ENCODE data around the gene PEAR1. TPM values are rescaled to one million over a fixed set of nuclear protein-coding genes. Genes with fewer than 3 reads are reported as not detected.
A peak's percentile ranks its signal among the peaks of the same experiment; 100 is the strongest.

The PEAR1 gene
- total RNA-seq, 1 donor from 2014 or later, result 50.7 TPM

DNA sequence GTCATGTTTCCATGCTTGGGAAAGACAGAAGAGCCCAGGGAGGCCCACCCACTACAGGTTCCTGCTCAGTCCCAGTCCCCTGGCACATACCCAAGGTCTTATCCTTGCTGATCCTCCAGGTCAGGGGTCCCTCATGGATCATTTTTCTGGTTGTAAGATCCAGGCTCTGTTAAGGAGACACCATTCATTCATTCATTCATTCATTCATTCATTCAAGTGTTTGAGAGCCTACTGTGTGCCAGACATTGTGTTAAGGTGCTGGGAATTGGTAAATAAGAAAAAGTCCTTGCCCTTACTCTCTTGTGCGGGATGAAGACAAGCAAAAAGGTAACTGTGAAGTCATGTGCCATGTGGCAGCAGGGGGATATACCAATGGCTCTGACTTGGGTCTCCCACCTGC is 50.8 kb downstream of the PEAR1 start:
- H3K27me3 Mint-ChIP-seq (ENCODE audit: unreplicated experiment), result peaks cover 16% of the 10 kb centered on the region
- H3K4me1 Mint-ChIP-seq (ENCODE audit: unreplicated experiment), result peaks cover 14% of the 10 kb centered on the region
- peak overlapping the region; percentile 73 for H3K4me3 Mint-ChIP-seq (ENCODE audit: unreplicated experiment)
- peaks cover 72% of the 10 kb centered on the region for H3K36me3 Mint-ChIP-seq (ENCODE audit: low read depth, unreplicated experiment)
- peak overlapping the region; percentile 52 for H3K27ac Mint-ChIP-seq (ENCODE audit: unreplicated experiment)
- H3K9me3 Mint-ChIP-seq (ENCODE audit: unreplicated experiment), result no peaks in the 10 kb centered on the region
- no peak for DNase-seq (ENCODE audit: low spot score)
- TF ChIP-seq, protein P1, sequence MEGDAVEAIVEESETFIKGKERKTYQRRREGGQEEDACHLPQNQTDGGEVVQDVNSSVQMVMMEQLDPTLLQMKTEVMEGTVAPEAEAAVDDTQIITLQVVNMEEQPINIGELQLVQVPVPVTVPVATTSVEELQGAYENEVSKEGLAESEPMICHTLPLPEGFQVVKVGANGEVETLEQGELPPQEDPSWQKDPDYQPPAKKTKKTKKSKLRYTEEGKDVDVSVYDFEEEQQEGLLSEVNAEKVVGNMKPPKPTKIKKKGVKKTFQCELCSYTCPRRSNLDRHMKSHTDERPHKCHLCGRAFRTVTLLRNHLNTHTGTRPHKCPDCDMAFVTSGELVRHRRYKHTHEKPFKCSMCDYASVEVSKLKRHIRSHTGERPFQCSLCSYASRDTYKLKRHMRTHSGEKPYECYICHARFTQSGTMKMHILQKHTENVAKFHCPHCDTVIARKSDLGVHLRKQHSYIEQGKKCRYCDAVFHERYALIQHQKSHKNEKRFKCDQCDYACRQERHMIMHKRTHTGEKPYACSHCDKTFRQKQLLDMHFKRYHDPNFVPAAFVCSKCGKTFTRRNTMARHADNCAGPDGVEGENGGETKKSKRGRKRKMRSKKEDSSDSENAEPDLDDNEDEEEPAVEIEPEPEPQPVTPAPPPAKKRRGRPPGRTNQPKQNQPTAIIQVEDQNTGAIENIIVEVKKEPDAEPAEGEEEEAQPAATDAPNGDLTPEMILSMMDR (IDR thresholded peaks at IDR 0.05; ENCODE audit: unreplicated experiment), result no peak

- Mint-ChIP-seq H3K4me1 (ENCODE audit: unreplicated experiment) (peaks cover 14% of the 10 kb centered on the region), H3K27me3 (ENCODE audit: unreplicated experiment) (peaks cover 17% of the 10 kb centered on the region), H3K9me3 (ENCODE audit: unreplicated experiment) (no peaks in the 10 kb centered on the region), H3K36me3 (ENCODE audit: low read depth, unreplicated experiment) (peaks cover 74% of the 10 kb centered on the region), H3K27ac (ENCODE audit: unreplicated experiment) (no peak overlapping the region), H3K4me3 (ENCODE audit: unreplicated experiment) (no peak overlapping the region)
- DNase-seq (ENCODE audit: low spot score), result no peak
- TF ChIP-seq, protein P1 (IDR thresholded peaks at IDR 0.05; ENCODE audit: unreplicated experiment), result no peak
These were observed 51.3 kb downstream of the PEAR1 start for GRCh38 chr1:156944848-156945247.

DNA sequence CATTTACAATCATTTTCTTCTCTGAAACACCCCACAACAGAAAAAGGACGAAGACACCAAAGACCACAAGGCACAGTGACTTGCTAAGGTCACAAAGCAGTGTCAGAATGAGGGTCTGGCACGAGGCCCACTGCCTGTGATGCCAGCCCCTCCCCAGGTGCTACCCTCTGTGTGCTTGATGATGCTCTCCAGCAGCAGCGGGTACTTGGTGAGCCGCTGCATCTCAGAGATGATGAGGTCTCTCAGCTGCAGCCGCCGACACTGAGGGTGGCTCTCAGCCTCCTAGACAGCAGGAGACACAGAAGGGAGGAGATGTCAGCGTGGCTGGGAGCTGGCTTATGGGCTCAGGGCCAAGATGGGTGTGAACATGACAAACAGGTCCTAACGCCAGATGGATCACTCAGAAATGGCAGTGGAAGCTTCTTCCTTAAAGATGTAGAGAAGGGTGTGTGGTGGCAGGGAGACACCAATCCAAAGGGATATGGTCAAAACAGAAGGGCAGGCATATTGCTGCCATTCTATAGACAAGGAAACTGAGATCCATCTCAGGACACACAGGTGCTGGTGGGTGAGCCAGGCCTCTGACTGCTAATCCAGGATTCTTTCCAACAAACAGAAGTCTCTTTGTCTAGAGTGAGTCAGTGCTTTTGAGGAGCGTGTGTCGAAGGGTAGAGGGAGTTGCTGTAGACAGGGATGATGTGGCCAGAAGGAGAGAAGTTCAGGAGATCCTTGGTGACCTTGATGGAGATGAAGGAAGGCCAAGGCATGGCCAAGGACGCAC is 52.6 kb downstream of the PEAR1 start:
- TF ChIP-seq, protein P1 (IDR thresholded peaks at IDR 0.05; ENCODE audit: unreplicated experiment), result no peak
- peak overlapping the region; percentile 20 for H3K27ac Mint-ChIP-seq (ENCODE audit: unreplicated experiment)
- H3K36me3 Mint-ChIP-seq (ENCODE audit: low read depth, unreplicated experiment), result peaks cover 62% of the 10 kb centered on the region
- H3K4me3 Mint-ChIP-seq (ENCODE audit: unreplicated experiment), result peak overlapping the region; percentile 37
- H3K27me3 Mint-ChIP-seq (ENCODE audit: unreplicated experiment), result peaks cover 13% of the 10 kb centered on the region
- H3K9me3 Mint-ChIP-seq (ENCODE audit: unreplicated experiment), result no peaks in the 10 kb centered on the region
- peaks cover 7% of the 10 kb centered on the region for H3K4me1 Mint-ChIP-seq (ENCODE audit: unreplicated experiment)
- no peak for DNase-seq (ENCODE audit: low spot score)

DNA sequence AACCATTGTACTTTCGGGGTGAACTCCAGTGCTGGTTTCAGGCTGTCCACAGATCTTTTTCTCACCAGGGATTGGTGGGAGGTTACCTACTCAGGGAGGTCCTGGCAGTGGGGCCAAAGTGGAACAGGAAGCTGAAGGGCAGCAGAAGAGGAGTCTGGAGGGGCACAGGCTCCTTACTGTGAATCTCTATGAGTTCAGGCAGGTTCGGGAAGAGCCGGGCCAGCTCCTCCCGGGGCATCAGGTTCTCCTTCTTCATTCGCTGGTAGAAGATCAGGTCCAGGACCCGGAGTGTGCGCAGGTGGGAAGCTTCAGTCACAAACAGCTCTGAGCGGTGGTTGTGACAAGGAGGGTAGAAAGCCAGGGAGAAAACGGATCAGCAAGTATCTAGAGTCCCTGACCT is 53.6 kb downstream of the PEAR1 start:
- TF ChIP-seq, protein P1 (IDR thresholded peaks at IDR 0.05; ENCODE audit: unreplicated experiment), result no peak
- Mint-ChIP-seq H3K27ac (ENCODE audit: unreplicated experiment) (no peak overlapping the region), H3K4me3 (ENCODE audit: unreplicated experiment) (no peak overlapping the region), H3K4me1 (ENCODE audit: unreplicated experiment) (peaks cover 5% of the 10 kb centered on the region), H3K9me3 (ENCODE audit: unreplicated experiment) (no peaks in the 10 kb centered on the region), H3K36me3 (ENCODE audit: low read depth, unreplicated experiment) (peaks cover 64% of the 10 kb centered on the region), H3K27me3 (ENCODE audit: unreplicated experiment) (peaks cover 13% of the 10 kb centered on the region)
- no peak for DNase-seq (ENCODE audit: low spot score)

DNA sequence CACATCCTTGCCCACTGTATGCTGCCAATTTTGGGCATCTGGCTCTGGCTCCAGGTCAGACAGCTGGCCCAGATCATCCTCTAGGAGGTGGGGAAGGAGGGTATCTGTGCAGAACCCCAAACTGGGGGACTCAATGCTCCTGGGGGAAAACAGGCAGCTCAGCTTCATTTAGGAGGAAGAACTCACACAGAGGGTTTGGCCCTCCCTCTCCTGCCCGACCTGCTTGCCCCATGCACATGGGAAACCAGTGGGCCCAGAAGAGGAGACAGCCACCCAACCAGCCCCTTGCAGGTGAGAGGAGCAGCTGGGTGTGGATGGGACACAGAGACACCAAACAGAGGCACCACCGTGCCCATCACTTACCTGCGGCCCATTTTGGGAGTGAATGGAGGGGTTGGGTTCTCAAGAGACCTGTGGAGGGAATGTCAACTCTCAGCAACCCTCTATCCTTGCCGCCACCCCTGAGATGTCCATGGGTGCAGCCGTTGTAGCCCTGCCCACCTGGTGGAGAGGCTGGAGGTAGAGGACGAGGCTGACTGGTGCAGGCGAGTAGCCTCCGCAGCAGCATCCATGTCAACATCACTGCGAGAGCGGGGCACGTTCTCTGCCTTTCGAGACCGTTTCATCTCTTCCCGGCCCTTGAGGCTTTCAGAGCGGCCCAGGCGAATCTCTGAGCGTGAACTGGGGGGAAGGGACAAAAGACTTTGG is 54.5 kb downstream of the PEAR1 start:
- Mint-ChIP-seq H3K27me3 (ENCODE audit: unreplicated experiment) (peaks cover 12% of the 10 kb centered on the region), H3K36me3 (ENCODE audit: low read depth, unreplicated experiment) (peaks cover 57% of the 10 kb centered on the region), H3K4me3 (ENCODE audit: unreplicated experiment) (no peak overlapping the region), H3K4me1 (ENCODE audit: unreplicated experiment) (peaks cover 5% of the 10 kb centered on the region), H3K9me3 (ENCODE audit: unreplicated experiment) (no peaks in the 10 kb centered on the region), H3K27ac (ENCODE audit: unreplicated experiment) (no peak overlapping the region)
- TF ChIP-seq, protein P1 (IDR thresholded peaks at IDR 0.05; ENCODE audit: unreplicated experiment), result no peak
- DNase-seq (ENCODE audit: low spot score), result no peak

Data from endothelial cell (in vitro differentiated cells).